Stimulated activated CD8-positive, alpha-beta memory T cell treated with anti-CD3 and anti-CD28 coated beads, Interleukin-4, amount 100 ng/mL, for 1 hour (primary cell): ENCODE results near the gene TRMT1.

ENCODE experiments used
- DNase-seq, 2 donors: peaks; one replicate each; pipeline ENCODE4 v3.0.0-alpha.2; 2020; ENCODE audit warnings: low read depth in 2 of 2, low spot score in 1 of 2

The TRMT1 gene

DNA sequence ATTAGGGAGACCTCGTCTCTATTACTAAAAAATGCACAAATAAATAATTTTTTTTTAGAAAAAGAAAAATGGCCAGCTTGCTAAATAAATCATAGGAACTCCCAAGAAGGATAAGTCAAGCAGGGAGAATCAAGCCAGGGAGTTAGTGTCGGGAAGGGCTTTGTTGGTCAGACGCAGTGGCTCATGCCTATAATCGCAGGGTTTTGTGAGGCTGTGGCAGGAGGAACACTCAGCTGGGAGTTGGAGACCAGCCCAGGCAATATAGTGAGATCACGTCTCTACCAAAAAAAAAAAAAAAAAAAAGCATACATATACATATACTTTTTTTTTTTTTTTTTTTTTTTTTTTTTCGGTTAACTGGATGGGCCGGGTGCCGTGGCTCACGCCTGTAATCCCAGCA lies 10.5 kb upstream of the TRMT1 start:
- no peak for DNase-seq

DNA sequence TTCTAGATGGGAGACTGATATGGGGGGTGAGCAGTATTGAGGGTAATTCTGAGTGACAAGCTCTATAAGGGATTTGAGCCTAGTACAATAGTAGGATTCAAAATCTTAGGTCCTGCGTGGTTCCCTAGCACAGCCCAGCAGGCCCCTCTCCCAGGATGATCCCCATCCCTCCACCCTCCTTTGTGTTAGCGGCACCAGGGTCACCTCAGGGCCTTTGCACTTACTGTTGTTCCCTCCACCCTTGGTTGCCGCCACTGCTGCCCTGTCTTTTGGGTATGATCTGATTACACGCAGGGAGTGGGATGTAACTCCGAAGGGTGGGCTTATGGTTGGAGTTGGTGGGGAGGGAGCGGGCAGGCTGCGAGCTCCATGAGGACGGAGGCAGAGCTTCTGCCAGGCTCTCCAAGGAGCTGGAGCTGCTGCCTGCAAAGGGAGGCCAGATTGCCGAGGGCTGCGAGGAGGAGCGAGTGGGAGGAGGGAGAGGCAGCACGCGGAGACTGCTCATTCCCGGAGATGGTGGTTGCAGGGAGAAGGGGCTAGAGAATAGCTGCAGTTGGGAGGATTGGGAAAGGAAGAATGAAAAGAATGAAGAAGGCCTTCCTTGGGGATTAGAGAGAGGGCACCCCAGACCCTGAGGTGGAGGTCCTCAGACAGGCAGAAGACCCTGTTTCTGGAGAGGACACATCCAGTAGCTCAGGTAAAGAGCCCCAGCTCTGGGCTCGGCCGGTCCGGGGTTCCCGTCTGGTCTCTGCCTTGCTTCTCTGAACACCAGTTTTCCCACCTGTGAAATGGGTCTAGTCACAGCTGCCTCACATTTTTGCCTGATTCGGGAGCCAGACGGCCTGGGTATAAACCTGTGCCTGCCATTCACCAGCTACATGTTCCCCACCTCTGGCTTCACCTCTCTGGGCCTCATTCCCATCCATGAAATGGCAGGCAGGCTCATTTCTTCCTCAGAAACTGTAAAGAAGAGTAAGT lies 6.7 kb upstream of the TRMT1 start:
- DNase-seq: no peak

DNA sequence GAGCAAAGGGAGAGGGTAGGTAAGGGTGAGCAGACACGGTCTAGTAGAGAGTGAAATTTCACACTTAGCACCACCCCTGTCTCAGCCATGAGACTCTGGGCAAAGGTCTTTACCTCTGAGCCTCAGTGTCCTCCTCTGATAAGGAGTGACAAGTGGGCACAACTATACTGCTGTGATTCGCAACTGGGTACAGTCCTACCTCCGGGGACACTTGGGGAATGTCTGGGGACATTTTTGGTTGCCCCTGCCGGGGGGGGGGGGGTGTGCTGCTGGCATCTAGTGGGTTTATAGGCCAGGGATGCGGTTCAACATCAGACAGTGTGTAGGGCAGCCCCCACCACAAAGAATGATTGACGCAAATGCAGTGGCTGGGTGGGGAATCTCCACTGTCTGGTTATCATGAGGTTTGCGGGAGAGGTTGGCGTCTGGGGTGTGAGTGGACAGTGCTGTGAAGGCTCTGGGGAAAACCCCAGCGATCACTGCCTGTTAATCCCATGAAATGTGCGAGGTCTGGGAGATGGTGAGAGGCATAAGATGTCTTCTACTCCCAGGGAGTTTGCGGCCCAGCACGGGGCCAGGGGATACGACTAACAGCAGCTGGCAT lies 5.8 kb upstream of the TRMT1 start:
- DNase-seq: no peak

DNA sequence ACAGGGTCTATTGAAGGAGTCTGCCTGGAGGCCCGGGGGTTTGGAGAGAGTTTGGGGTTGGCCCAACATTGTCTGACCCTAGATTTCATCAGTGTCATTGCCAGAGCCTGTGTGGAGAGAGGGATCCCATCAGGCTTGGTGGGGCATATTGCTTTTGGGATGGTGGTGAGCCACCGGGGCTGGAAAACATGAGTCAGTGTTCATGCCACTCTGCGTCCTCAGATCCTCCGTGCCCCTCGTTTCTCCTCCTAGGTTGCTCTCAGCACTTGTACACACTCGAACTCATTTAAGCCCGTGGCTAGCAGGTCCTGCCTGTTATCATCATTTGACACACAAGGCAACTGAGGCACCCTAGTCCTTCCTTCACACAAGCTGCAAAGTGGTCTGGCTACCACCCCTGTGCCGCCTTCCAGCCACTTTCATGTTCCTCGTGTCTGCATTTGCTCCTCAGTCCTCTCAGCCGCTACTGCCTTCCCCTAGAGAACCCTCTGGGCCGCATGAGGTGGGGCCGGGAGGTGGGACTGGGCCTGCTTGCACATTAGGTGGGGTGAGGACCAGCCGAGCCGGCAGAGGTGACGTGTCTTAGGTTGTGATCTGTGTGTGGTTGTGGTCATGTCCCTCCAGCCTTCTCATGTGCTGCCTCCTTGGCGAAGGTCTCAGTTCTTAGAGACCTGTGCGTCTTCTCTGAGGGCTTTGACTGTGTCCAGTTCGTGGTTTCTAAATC lies 5.2 kb upstream of the TRMT1 start:
- DNase-seq: no peak

DNA sequence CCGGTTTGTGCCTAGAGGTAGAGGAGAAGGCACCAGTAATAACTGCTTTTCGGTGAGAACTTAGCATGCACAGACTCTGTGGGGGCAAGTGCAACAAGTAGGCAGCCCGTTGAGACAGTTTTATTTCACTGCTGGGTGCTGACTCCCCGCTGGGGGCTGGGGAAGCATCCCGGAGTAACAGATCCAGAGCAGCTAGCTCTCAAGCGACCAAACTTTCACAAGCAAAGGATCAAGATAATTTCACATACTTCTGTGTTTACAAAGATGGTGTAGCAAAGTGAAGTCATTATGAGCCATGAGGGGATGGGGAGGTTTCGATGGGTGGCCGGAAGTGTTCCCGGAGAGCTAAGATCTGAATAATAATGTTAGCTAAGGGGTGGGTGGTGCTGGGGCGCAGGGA lies 4.3 kb upstream of the TRMT1 start:
- no peak for DNase-seq

DNA sequence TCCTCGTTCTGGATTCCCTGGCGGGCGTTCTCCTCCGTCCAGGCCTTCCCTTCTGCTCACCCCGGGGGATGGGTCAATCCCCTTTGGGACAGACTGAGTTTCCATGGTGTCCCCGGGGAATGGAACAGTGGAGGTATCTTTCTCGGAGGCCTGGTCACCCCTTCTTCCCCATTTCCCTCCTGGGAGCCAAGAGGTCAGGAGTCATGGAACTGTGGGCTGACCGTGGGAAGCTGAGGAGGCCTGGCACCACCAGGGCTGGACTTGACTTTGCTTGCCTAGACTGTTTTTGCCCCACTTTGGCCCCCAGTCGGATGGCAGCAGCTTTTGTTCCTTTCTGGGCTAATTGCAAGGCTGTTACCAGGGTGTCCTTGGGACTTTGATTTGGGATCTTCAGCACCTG lies 3.5 kb upstream of the TRMT1 start:
- no peak for DNase-seq

DNA sequence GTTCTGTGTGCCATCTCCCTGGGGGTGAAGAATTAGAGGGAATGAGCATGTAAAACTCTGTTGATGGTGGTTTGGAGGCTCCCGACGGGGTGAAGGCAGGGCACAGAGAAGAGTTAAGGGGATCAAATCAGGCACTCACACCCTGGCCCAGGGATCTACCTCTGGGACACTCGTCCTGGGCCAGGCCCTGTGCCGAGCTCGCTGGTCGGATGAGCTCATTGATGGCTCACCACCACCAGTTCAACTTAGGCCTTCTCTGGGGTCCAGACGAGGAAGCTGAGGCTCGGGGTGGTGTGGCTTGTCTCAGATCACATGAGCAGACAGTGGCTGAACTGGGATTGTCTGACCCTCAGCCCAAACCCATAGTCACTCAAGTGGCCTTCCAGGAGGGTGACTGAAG lies 3.1 kb upstream of the TRMT1 start:
- DNase-seq: no peak

DNA sequence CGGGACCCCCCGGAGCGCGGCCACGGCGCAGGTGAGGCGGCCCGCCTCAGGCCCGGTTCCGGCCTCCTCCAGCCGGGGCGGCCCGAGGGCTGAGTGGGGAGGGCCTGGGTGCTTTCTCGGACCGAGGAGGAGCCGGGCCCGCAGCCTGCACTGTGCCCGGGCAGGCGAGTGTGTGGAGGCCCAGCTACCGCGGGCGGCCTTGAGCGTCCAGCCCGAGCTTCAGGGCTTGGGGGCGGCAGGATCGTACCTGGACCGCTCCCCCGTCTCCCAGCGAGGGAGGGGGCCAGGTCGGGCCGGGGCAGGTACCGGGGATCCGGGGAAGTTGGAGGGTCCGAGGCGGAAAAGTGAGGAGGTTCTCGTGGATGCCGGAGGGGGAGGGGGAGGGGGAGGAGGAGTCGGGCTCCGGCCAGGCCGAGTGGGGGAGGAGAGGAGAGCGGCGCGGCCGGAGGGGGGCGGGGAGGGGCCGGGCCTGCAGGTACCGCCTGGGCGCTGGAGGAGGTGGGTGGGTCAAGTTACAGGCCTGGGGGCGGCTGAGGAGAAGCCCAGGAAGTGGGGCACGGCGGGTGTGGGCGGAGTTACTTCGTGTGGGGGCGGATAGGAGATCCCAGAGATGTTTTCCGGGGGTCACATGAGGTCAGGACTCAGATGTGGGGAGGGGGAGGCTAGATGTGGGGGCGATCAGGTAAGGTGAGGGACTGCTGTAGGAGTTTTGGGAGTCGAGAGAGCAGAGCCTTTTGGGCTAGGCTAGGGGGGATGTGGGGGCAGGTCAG lies 2.1 kb upstream of the TRMT1 start:
- DNase-seq: no peak

DNA sequence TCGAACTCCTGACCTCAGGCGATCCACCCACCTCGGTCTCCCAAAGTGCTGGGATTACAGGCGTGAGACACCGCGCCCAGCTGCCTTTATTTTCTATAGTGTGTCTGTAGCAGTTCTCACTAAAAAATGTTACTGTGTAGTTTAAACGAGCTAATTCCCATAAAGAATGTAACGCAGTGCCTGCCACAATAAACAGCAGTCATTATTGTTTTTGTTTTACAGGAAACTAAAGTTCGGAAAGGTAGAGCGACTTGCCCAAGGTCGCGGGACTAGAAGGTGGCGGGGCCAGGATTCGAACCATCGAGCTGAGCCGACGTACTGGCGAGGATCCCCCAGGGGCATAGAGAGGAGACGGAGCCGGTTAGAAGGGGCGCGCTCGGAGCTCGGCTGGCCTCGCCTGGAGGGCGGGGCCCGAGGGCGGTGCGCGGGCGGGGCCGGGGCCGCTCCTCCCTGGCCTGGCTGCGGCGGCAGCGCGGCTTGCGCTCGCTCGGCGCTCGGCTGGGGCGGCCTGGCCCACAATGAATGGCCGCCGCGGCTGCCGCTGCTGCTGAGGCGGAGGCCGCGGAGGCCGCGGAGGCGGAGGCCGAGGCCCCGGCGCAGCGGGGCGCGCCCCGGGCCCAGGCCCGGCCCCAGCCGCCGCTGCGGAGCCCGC lies 1.4 kb upstream of the TRMT1 start, which contains the start of gene NACC1:
Gene NACC1, plus strand, starts transcription at position 493 of the 652 bp plus-strand sequence. CDS start 16,944 bp downstream, outside the sequence.
- peak; percentile 57 to 74 for DNase-seq

DNA sequence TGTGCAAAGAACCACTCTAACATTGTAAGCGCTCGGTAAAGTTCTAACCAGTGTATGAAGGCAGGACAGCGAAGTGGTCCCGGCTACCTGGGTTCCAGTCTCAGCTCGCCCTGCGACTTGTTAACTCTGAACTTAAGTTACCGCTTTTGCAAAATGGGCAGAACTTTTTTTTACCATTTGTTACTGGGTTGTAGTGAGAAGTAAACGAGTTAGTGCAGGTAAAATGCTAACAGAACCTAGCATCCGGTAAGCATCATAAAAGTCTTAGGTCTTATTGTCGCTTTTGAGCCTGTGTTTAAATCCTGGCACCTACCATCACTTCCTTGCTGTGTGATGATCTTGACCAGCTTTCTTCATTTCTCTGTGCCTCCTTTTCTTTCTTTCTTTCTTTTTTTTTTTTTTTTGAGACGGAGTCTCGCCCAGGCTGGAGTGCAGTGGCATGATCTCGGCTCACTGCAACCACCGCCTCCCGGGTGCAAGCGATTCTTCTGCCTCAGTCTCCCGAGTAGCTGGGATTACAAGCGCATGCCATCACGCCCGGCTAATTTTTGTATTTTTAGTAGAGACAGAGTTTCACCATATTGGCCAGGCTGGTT lies 734 bp upstream of the TRMT1 start:
- DNase-seq: no peak

DNA sequence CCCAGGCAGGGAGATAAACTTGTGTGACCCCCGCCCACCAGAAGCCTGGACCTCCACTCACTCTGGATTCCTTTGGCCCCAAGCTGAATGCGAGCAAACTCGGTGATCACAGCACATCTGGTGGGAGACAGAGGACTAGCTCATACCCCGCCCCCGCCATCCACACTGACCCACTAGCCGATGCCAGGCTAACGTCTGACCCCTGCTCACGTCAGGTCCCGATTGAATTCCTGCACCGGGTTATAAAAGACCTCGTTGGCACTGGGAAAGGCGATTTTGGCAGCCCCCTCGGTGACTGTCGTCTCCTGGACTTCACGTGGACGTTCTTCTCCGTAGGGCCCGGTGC lies 631 bp downstream of the TRMT1 start:
- DNase-seq: no peak

DNA sequence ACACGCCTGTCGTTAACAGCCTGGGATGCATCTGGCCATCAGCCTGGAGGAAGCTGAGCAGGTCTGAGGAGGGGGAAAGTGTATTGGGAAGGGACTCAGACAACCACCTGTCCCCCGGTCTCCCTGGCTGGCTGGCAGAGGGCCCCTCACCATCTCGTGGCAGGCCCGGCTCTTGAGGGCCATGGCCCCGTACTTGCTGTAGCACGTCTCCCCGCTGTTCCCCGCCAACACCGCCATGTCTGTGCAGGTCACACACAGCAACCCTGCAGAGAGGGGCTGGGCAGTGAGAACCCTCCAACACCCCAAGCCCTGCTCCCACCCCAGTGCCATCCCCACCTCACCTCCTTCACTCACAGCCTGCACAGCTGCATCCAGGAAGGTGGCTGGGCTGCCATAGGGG lies 4.0 kb downstream of the TRMT1 start:
- DNase-seq: no peak

DNA sequence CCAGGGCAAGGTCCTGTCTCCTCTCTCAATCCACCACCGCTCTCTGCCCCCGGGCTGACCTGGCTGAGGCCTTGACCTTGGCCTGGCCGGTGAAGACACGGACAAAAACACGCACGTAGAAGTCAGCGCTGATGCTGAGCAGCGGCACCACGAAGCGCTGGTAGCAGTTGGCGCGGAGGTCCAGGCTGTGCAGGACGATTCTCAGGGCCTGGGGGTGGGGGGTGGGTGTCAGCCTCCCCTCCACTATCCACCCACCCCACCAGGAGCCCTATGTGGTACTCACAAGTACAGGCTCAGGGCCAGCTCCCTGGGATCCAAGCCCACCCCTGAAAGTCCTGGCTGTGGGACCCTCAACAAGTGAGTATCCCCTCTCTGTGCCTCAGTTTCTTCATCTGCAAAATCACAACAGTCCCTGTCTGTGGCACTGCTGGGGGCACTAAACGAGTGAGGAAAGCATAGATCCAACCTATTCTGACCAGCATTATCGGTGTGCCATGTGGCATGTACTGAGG lies 6.4 kb downstream of the TRMT1 start:
- no peak for DNase-seq

DNA sequence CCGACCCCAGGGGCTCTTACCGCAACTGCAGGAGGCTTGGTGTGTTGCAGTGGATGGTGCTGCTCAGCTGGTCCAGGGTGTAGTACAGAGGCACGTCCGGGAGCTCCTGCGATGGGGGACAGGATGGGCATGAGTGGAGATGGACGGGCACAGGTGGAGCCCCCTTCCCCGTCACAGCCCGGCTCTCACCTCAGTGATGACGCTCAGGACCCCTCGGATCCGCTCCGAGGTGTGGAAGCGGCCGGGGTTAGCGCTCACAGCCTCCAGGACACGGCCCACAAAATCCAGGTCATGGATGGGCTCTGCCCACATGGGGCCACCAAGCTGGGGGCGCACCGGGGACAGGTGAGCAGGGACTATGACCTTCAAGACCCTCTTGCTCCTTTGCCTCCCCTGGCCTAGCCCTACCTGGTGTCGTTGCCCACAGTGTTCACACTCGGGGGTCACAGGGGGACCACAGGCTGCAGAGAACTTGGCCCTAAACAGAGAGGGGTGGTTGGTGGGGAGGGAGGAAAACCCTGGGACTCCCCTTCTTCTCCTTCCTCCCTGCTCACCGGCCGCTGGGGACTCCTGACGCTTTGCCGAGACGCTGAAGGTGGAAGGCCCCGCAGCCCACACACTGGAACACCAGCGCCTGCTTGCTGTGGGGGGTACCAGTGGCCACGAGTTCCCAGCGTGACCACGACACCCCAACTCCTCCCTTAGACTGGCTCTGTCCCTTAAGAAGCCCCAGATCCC lies 7.0 kb downstream of the TRMT1 start:
- DNase-seq: no peak

DNA sequence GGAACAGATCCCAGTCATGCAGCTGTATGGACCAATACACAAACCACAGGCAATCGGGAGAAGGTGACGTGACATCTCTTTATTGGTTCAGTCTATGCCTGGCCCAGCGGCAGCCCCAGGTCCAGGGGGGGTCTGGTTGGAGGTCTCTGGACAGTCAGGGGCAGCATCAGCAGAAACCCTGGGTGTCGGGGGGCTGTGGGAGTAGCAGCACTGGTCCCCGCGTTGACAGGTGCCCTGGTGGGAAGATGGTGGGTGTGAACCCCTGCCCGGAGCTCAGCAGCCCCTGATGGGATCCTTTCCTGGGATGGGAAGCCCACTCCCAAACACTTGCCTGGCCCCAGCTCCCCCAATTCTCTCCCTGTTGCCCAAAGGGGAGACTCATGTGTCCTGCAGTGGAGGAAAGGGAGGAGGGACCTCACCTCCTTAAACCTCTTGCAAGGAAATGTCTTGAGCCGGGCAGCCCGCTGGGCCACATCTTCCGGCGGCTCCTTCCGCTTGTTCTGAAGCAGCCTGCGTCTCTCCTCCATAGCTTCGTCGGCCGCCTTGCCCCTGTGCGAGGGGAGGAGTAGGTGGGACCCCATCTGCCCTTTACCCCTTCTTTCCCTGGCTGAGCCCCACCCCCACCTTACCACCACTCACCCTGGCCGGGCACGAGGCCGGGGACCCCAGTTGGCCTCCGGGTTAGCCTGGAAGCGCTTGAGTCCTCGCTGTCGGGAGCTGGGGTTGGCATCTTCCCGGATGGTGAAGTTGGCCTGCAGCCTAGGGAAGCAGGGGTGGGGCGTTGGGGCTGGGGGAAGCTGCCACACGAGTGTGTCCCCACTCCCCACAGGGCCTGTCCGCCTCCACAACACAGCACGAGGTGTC lies 11.5 kb downstream of the TRMT1 start:
- no peak for DNase-seq

DNA sequence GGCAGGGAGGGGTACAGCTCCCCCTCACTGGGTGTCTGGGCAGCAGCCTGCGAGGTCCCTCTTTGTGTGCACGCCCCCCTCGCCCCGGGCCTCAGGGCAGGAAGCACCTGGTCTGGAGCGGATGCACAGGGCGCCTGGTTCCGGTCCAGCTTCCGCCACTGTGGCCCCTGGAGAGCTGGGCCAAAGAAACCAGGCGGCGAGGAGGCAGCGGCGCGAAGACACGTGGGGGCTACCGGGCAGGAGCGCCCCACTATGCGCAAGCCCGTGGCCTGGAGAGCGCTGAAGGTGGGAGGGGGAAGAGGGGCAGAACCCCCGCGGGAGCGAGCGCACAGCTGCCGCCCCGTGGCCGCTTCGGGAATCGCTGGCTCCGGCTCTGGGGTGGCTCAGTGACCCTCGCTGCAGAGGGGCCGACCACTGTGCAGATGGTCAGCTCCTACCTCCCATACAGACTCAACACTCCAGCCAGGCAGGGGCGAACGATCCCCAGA lies 12.1 kb downstream of the TRMT1 start:
- peak in 1 of 2 donors; percentile 44 for DNase-seq

DNA sequence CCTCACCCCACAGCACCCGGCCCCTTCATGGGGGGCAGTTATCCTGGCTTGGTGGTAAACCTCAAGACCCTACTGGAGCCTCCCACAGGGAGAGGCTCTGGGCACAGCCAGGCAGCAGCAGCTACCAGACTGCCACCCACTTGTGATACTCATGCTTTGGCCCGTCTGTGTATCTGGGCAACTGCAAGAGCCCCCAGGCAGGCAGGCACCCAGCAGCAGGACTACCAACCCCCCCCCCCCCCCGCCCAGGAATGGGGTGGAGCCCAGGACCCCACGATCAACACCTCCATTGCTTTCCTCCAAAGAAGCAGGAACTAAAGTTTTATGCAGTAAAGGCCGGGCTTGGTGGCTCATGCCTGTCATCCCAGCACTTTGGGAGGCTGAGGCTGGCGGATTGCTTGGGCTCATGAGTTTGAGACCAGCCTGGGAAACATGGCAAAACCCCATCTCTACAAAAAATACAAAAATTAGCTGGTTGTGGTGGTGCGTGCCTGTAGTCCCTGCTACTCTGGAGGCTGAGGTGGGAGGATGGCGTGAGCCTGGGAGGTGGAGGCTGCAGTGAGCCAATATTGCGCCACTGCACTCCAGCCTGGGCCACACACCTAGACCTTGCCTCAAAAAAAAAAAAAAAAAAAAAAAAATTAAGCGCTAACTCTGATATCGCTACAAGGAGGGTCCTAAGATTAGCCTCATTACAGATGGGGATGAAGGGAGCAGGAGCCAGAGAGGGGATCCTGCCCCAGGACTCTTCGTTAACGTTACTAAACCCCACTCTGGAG lies 12.8 kb downstream of the TRMT1 start:
- DNase-seq: no peak
